ENCODE data around the gene NR4A2. TPM values are rescaled to one million over a fixed set of nuclear protein-coding genes. Genes with fewer than 3 reads are reported as not detected.

NR4A2 gene
- total RNA-seq, 1 donor from 2014 or later: 6.7 TPM

- H3K4me1 Mint-ChIP-seq: peaks cover 28% of the 10 kb centered on the region
- CTCF ChIA-PET: interaction anchor here (1.4 kb wide), 1 partner anchor 18 kb away, joined by 4 read pairs; no protein-coding TSS in a partner anchor
Observed at GRCh38 chr2:156317631-156318030, 14.9 kb downstream of the NR4A2 start.

DNA sequence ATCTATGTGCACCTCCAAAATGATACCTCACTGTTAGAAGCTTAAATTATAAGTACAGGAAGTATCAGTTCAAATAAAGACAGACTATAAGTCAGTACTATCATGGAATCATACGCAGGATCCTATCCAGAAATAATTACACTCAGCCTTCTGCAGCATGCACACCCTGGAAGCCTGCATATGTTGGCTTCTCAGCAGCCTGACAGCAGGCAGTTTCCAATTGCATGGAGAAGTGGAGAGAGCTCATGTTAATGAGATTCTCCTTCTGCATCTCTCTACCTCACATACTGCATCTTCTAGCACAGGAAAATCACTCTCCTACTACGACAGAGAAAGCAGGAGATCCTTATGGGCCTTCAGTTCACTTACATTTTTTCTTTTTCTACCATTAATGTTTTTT, 20.5 kb downstream of the NR4A2 start:
- H3K36me3 Mint-ChIP-seq (ENCODE audit: low read depth): no peaks in the 10 kb centered on the region
- H3K27ac Mint-ChIP-seq: no peak overlapping the region
- intact Hi-C loops (cut with micrococcal nuclease): no loop called here
- ChIA-PET POLR2A (no interaction called here), CTCF (no interaction called here)
- no peak overlapping the region for H3K4me3 Mint-ChIP-seq
- DNase-seq (no peak), ATAC-seq (ENCODE audit: low read depth) (no peak)
- TF ChIP-seq, protein P1, sequence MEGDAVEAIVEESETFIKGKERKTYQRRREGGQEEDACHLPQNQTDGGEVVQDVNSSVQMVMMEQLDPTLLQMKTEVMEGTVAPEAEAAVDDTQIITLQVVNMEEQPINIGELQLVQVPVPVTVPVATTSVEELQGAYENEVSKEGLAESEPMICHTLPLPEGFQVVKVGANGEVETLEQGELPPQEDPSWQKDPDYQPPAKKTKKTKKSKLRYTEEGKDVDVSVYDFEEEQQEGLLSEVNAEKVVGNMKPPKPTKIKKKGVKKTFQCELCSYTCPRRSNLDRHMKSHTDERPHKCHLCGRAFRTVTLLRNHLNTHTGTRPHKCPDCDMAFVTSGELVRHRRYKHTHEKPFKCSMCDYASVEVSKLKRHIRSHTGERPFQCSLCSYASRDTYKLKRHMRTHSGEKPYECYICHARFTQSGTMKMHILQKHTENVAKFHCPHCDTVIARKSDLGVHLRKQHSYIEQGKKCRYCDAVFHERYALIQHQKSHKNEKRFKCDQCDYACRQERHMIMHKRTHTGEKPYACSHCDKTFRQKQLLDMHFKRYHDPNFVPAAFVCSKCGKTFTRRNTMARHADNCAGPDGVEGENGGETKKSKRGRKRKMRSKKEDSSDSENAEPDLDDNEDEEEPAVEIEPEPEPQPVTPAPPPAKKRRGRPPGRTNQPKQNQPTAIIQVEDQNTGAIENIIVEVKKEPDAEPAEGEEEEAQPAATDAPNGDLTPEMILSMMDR (IDR thresholded peaks at IDR 0.05): no peak
- peaks cover 3% of the 10 kb centered on the region for H3K4me1 Mint-ChIP-seq
- peaks cover 34% of the 10 kb centered on the region for H3K27me3 Mint-ChIP-seq
- H3K9me3 Mint-ChIP-seq: no peaks in the 10 kb centered on the region

More at GRCh38 chr2:156317631-156318030, 14.9 kb downstream of the NR4A2 start:
- Mint-ChIP-seq H3K9me3 (no peaks in the 10 kb centered on the region), H3K36me3 (ENCODE audit: low read depth) (no peaks in the 10 kb centered on the region), H3K27ac (no peak overlapping the region), H3K4me3 (no peak overlapping the region), H3K27me3 (peaks cover 67% of the 10 kb centered on the region)
- DNase-seq: no peak
- intact Hi-C loops (cut with micrococcal nuclease): no loop called here
- no peak for ATAC-seq (ENCODE audit: low read depth)
- TF ChIP-seq, protein P1 (IDR thresholded peaks at IDR 0.05): no peak
- POLR2A ChIA-PET: no interaction called here

DNA sequence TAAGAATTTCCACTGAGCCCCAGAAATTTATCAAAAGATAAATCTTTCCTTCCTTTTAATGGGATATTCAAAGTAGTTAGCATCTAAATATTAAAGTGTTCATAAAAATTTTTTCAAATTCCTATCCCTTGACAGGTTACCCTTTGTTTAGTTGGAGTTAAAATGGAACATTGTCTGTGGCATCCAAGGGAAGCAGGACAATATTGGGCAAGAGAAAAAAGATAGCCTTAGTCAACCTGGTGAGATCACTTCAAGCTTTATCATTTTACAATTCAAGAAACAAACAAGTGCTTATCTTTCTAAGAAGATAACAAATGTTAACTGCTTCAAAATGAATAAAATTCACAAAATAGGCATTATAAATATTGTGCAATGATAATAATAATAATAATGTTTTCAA, 21.7 kb downstream of the NR4A2 start:
- ChIA-PET CTCF (no interaction called here), POLR2A (no interaction called here)
- peaks cover 9% of the 10 kb centered on the region for H3K4me1 Mint-ChIP-seq
- H3K27me3 Mint-ChIP-seq: peaks cover 36% of the 10 kb centered on the region
- DNase-seq: no peak
- intact Hi-C loops (cut with micrococcal nuclease): no loop called here
- TF ChIP-seq, protein P1 (IDR thresholded peaks at IDR 0.05): no peak
- H3K4me3 Mint-ChIP-seq: no peak overlapping the region
- no peaks in the 10 kb centered on the region for H3K36me3 Mint-ChIP-seq (ENCODE audit: low read depth)
- no peak overlapping the region for H3K27ac Mint-ChIP-seq
- ATAC-seq (ENCODE audit: low read depth): no peak
- no peaks in the 10 kb centered on the region for H3K9me3 Mint-ChIP-seq

DNA sequence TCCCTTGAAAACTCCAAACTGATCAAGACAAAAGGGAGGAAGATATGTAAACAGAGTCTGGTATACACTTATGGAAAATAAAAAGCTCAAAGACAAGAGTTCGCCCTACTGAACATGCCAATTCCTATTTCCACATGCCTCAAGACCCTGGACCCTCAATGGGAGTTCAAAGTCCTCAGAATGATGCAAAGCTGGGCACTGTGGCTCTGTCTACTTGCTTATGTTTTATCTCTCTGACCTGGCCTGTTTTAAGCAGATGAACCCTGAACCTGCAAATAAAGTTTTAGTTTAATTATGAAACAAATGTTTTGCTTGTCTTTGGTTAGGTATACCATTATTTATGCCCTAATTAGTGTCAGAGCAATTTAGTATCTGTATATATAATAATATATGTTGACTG, 22.6 kb downstream of the NR4A2 start:
- no peak overlapping the region for H3K4me3 Mint-ChIP-seq
- TF ChIP-seq, protein P1 (IDR thresholded peaks at IDR 0.05): no peak
- no peak overlapping the region for H3K27ac Mint-ChIP-seq
- no peaks in the 10 kb centered on the region for H3K36me3 Mint-ChIP-seq (ENCODE audit: low read depth)
- DNase-seq: no peak
- ChIA-PET CTCF (no interaction called here), POLR2A (no interaction called here)
- intact Hi-C loops (cut with micrococcal nuclease): no loop called here
- H3K4me1 Mint-ChIP-seq: peaks cover 10% of the 10 kb centered on the region
- no peaks in the 10 kb centered on the region for H3K9me3 Mint-ChIP-seq
- peaks cover 32% of the 10 kb centered on the region for H3K27me3 Mint-ChIP-seq
- no peak for ATAC-seq (ENCODE audit: low read depth)

GRCh38 chr2:156309167-156309566, 23.4 kb downstream of the NR4A2 start:
- ChIA-PET POLR2A (no interaction called here), CTCF (no interaction called here)
- no peaks in the 10 kb centered on the region for H3K9me3 Mint-ChIP-seq
- H3K4me3 Mint-ChIP-seq: no peak overlapping the region
- no peak for DNase-seq
- no peak for ATAC-seq (ENCODE audit: low read depth)
- peaks cover 10% of the 10 kb centered on the region for H3K4me1 Mint-ChIP-seq
- peaks cover 32% of the 10 kb centered on the region for H3K27me3 Mint-ChIP-seq
- TF ChIP-seq, protein P1 (IDR thresholded peaks at IDR 0.05): no peak
- no peak overlapping the region for H3K27ac Mint-ChIP-seq
- intact Hi-C loops (cut with micrococcal nuclease): no loop called here
- H3K36me3 Mint-ChIP-seq (ENCODE audit: low read depth): no peaks in the 10 kb centered on the region
